SH-SY5Y (cell line): ENCODE data around the gene ZC3HAV1.

Source experiments
- GATA2 ChIP-seq: IDR thresholded peaks from 2 replicates; pipeline ENCODE4 v1.6.1; 2011; ENCODE audit warnings: mild to moderate bottlenecking, low read depth, low read length
- GATA3 ChIP-seq: IDR thresholded peaks from 2 replicates; pipeline ENCODE4 v1.6.1; 2011; ENCODE audit warnings: low read depth, mild to moderate bottlenecking, low read length, moderate library complexity

Gene ZC3HAV1

DNA sequence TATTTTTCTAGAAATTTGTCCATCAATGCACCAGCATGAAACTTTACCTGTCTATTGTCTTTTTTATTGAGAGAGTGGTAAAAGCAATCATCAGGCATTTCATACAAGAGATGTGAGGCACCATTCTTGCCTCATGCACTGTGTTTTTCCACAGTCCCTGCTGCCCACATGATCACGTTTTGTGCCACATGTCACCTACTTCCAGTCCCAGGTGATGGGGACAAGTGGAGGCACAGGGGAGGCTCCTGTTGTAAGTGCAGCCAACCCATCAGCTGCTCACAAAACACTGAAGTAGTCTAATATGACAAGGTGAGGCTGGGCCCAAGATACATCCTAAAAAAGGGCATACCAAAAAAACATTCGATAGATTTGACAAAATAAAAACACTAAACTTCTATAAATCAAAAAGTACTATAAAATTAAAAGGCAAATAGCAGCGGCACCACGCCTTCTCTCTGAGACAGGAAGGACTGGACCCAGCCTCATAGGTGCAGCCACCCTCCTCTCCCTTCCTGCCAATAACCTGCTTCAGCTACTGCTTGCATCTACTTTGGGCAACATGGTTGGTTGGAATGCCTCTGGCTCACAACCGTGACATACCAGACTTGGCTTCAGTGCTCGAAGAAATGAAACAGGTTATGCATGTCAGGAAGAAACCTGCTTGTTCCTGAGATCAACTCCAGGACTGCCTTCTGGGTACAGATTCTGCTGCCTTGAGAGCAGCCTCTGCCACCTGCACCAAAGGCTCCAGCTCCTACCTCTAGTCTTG lies 76.0 kb downstream of the ZC3HAV1 start:
- TF ChIP-seq GATA3 (no peak), GATA2 (no peak)

DNA sequence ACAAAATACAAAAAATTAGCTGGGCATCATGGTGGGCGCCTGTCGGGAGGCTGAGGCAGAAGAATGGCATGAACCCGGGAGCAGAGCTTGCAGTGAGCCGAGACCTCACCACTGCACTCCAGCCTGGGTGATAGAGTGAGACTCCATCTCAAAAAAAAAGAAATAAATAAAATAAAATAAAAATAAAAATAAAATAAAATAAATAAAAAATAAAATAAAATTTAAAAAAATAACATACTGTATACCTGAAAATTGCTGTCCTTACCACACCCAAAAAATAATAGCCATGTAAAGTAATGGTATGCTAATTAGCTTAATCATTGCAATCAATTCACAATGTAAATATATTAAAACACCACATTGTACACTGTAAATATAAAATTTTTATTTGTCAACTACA lies 77.0 kb downstream of the ZC3HAV1 start:
- TF ChIP-seq GATA3 (no peak), GATA2 (no peak)

DNA sequence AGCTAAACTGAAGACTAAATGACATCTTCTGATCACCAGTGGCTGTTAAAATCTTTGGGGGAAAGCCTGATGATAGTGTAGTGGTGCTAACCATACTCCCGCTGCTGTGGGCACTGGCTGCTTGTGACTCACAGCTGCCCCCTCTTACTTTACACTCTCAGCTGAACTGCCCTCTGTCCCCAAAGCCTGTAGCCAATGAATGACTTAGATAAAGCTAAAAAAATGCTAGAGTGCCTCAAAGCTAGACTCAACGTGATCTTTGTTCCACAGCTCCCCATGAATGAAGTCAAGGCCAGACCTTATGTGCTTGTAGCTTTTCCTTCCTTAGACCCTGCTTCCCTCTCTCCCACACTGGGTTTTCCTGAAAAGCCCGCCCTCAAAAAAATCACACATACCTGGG lies 80.2 kb downstream of the ZC3HAV1 start:
- TF ChIP-seq GATA2 (no peak), GATA3 (no peak)

DNA sequence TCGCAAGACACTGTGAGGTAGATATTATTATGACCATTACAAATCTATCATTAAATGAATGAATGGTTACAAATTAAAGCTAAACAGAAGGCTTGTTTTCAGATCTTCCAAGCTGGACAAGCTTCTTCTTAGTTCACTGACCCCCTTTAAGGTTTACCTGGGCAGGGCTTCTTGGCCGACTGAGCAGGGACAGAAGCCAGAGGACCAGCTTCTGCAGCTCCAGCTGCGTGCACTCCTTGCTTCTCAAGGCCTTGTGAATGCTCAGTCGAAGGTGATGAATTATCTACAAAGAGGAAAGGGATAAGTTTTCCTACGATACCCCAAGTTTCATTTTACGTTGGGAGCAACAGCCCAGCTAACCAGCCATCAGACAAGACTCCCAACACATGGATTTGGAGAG lies 83.0 kb downstream of the ZC3HAV1 start:
- TF ChIP-seq GATA2, result no peak

DNA sequence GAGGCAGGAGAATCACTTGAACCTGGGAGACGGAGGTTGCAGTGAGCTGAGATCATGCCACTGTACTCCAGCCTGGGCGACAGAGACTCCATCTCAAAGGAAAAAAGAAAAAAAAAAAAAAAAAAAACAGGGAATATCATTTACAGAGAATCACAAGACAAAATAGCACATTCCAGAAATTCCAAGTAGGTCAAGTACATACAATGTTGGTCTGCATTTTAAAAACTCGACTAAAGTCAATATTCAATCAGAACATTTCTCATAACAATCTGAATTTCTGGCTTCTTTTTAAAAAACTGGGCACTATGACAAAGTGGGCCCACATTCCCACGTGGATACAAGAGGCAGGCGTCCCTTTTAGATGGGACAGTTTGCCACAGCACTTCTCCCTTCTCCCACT lies 86.4 kb downstream of the ZC3HAV1 start:
- TF ChIP-seq GATA2, result no peak
- TF ChIP-seq GATA3, result no peak

DNA sequence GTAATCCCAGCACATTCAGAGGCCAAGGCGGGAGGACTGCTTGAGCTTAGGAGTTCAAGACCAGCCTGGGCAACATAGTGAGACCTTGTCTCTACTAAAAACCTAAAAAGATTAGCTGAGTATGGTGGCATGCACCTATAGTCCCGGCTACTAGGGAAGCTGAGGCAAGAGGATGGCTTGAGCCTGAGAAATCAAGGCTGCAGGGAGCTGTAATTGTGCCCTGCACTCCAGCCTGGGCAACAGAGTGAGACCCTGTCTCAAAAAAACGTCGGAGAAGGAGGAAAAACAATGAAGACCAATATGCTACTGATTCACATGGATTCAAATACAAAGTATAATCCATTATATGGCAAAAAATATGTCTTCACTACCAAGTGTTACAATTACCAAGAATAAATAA lies 87.2 kb downstream of the ZC3HAV1 start:
- TF ChIP-seq GATA3 (no peak), GATA2 (no peak)

DNA sequence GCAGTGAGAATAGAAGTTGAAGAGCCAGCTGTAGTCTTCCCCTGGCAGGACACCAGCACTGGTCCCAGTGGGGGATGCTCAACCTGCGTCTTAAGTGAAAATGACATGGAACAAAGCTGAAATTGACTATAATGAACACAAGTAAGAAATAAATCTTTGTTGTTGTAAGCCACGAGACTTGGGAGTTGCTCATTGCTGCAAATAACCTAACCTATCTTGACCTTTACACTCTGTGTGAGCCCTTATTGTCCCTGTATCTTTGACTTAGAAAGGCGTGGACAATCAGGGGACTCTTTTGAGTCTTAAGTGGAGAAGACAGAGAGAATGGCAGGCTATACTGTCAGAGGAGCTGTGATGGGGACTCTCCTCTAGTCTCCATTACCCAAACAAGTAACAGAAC lies 90.6 kb downstream of the ZC3HAV1 start:
- TF ChIP-seq GATA2 (no peak), GATA3 (no peak)

DNA sequence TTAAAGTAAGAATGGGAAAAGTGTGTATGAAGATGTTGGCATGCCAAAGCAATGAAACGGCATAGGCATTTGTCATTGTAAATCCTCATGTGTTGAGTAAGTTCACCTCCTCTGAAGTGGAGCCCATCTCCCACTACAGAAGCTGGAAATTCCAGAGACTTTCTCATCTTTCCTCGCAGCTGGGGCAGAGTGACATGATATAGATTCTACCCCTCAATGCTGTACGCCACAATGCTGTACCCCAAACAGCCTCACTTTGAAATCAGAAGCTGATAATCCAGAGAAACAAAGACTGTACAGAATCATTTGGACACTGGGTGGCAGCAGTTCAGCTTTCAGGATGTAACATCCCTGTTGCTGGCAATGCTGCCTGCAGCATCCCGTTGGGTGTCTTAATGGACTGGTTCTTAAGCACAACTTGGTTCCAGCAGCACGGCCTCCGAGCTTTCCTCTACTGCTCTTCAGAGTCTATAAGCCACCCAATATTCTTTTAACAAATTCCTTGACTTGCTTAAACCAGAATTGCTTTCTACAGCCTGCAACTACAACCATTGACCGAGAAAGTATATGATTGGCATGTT lies 92.5 kb downstream of the ZC3HAV1 start:
- TF ChIP-seq GATA2 (no peak), GATA3 (no peak)

DNA sequence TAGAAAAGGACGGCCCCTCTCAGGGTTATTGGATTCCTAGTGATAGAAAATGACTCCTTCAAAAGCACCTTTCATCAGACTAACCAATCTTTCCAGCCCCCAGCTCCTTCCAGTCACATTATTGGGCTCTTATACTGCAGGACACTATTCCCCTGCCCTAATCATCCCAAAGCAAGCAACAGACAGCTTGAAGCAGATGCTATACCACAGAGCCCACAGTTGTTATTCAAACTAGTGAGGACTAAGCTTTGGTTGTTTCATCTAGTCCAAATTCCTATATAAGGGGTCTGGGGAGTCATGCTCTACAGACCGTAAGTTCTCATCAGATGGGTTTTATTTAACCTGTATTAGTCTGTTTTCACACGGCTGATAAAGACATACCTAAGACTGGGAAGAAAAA lies 98.1 kb downstream of the ZC3HAV1 start:
- TF ChIP-seq GATA3 (no peak), GATA2 (no peak)

DNA sequence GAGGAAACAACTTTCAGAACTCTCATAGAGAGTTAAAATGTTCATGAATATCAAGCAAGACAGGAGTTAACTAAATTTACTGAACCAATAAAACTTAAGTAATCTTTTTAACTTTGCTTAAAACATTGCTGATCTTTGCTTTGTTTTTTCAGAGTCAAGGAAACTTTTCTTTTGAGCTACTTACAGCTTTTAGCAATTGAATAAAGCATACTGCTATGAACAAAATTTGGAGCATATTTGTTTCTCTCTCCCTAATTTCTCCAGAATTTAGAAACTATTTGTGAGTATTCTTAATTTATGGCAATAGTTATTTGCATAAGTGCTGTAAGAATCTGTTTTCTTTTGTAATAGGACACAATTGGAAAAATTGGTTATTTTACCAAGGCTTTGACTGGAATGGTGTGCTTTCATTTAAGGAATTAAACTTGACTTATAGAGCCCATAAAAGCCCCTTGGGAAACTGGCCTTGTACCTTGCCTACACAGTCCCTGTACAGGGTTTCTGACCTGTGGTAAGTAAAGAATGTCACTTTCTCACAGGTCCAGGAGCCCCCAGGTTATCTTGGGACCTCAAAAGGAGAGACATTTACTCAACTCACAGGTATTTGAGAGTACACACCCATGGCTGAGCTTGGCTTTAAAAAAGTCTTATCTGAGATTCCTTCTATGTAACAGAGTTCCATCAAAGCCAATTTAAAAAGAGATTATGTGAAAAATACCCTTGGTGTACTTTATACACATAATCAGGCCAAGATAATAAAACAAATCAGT lies 105.0 kb downstream of the ZC3HAV1 start:
- TF ChIP-seq GATA3, result no peak
- no peak for TF ChIP-seq GATA2

DNA sequence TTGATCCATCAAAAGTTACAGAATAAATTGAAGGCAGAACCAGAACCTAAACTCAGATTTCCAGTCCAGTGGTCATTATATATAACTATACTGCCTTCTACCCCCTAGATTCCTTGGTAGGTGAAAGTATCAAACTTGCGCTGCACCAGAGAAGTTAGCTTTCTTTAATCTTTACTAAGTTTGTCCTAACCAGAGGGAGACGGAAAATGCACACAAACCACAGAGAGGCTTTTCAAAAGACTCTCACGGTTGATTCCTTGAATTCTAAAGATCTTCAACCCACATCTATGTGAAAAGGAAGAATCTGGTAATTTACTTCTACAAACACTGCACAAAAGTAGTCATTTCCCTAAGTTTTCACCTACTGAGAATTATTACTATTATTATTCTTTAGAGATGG lies 110.1 kb downstream of the ZC3HAV1 start:
- TF ChIP-seq GATA3, result no peak
- TF ChIP-seq GATA2, result no peak
